Epithelial cell of esophagus (primary cell): Measurements from ENCODE around the gene AQP2.
"Not testable (repeated sequence)": the region's sequence is repeated elsewhere in the genome, so short reads cannot be mapped to it uniquely, and the experiment has no call there.

Experiments used
- DNase-seq: peaks from one replicate; pipeline ENCODE4 v3.0.0; 2010; ENCODE audit warnings: low read depth
- H3K4me3 ChIP-seq: 2 replicates; pipeline ENCODE4 v1.5.1; 2011; ENCODE audit warnings: mild to moderate bottlenecking, low read length, control low read depth
- CTCF ChIP-seq: IDR thresholded peaks from 2 replicates; pipeline ENCODE4 v1.5.1; 2011; ENCODE audit warnings: low read depth, mild to moderate bottlenecking, low read length, control low read depth, inconsistent platforms; ENCODE audit not compliant: insufficient read depth; ENCODE audit errors: missing control alignments

Gene AQP2

GRCh38 chr12:49987625-49988303, 37.2 kb downstream of the AQP2 start:
- no peak for TF ChIP-seq CTCF
- no peak overlapping the region for H3K4me3 ChIP-seq
- no peak for DNase-seq

- not testable (repeated sequence) for DNase-seq, H3K4me3 ChIP-seq
These were observed 38.9 kb downstream of the AQP2 start for GRCh38 chr12:49989400-49989799.

GRCh38 chr12:49990273-49990672, 39.7 kb downstream of the AQP2 start:
- DNase-seq, result peak; percentile 52
- H3K4me3 ChIP-seq, result no peak overlapping the region
- no peak for TF ChIP-seq CTCF

GRCh38 chr12:49998453-49998852, 47.9 kb downstream of the AQP2 start:
- no peak overlapping the region for H3K4me3 ChIP-seq
- TF ChIP-seq CTCF, result no peak
- DNase-seq, result no peak

GRCh38 chr12:50003595-50003994, 53.1 kb downstream of the AQP2 start:
- no peak for DNase-seq
- H3K4me3 ChIP-seq, result no peak overlapping the region
- TF ChIP-seq CTCF, result no peak

GRCh38 chr12:50004696-50005095, 54.2 kb downstream of the AQP2 start:
- H3K4me3 ChIP-seq, result no peak overlapping the region
- no peak for TF ChIP-seq CTCF
- no peak for DNase-seq

- H3K4me3 ChIP-seq, result no peak overlapping the region
- no peak for DNase-seq
- TF ChIP-seq CTCF, result no peak
These were observed 54.6 kb downstream of the AQP2 start for GRCh38 chr12:50005175-50005574.

- no peak for TF ChIP-seq CTCF
- DNase-seq, result no peak
- no peak overlapping the region for H3K4me3 ChIP-seq
These were observed 55.7 kb downstream of the AQP2 start for GRCh38 chr12:50006280-50006679.
